Measurements from ENCODE around the gene PPP1R2B.
A peak's percentile ranks its signal among the peaks of the same experiment; 100 is the strongest.

The PPP1R2B gene

DNA sequence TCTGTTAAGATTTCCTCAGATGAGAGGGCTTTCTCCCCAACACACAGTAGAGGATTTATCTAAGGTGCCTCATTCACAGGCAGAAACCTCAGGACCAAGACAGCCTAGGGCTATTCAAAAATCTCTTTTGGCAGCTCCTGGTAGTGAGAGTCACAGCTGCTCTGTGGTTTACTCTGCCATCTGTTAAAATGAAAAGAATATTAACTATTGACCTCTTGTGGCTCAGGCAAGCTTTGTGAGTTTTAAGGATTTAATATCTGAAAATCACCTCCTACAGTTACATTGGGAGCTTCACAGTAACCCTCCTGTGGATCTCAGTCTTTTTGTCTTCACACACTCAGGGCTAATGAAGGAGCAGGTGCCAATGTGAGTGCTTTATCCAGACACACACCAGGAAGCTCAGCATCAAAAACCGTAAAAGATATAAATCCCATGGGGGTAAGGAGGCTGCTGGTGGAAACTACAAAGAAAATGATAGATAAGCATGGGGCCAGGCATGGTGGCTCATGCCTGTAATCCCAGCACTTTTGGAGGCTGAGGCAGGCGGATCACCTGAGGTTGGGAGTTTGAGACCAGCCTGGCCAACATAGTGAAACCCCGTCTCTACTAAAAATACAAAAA, 29.7 kb downstream of the PPP1R2B start:
- DNase-seq = peak; percentile 44

DNA sequence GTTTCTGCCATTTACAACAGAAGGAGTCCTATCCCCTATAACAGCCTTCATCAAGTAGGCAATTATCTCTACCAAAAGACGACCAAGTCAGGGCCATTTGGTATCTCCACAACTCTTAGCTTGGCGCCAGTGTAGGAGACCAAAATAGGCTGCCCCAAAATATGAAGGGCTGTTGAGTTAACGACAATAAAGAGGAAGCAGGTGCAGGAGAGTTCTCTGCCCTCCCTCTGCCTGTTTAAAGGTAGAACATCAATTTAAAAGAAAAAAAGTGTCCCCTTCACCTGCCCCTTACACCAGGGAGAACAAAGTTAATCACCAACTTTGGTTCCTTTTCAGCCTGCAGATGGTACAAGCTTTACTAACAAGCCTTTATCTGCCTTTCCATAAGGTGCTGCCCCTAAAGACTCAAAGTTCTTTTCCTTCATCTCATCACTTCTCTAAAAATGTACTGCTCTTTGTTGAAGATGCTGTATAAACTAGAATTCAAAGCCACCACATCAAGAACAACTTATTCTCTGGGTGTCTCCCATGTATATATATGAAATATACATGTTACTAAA, 33.3 kb downstream of the PPP1R2B start:
- DNase-seq = peak; percentile 19

DNA sequence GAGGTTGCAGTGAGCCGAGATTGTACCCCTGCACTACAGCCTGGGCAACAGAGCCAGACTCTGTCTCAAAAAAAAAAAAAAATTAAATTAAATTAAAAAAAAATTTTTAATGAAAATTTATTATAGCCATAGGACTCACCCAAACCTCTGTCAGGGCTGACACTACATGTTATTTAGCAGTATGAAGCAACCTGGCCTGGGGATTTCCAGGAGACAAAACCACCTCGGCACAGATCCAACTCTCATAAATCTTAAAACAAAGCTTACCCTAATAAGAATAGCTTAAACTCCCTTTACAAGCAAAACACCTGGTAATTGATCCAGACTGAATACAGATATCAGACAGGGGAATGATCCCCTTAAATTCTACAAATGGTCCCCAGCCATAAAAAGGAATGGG, 38.4 kb downstream of the PPP1R2B start:
- DNase-seq = peak; percentile 42

DNA sequence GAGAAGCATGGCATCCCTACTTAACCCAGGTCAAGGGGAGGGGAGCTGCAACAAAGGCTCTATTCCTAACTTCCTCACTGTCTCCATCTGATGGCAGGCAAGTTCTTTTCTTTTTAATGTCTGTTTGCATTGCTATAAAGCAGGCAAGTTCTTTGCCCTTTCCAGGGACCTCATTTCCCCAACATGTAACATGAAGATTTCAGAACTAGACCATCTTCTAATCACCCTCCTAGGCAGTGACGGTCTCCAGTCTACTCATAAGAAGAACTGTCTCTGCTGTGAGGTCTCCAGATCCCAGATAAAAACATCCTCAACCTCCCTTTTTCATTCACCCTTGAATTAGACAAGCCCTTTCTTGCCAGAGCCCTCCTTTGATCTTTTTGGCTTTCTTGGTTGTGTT, 42.1 kb downstream of the PPP1R2B start:
- DNase-seq = no peak

DNA sequence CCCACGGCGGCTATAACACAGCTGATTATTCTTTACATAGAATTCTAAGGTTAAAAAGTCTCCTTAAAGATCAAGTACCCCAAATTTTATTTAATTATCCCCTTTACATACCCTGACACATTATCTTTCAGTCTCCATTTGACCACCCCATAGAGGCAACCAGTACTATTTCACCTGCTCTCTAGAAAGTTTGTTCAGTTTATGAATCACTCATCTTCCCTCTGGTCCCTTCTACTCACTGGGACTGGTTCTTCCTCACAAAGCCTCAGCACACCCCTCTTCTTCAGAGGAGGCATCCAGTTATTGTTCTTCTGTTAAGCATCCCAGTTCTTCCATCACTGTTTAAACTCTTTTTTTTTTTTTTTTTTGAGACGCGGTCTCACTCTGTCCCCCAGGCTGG, 42.8 kb downstream of the PPP1R2B start:
- no peak for DNase-seq

DNA sequence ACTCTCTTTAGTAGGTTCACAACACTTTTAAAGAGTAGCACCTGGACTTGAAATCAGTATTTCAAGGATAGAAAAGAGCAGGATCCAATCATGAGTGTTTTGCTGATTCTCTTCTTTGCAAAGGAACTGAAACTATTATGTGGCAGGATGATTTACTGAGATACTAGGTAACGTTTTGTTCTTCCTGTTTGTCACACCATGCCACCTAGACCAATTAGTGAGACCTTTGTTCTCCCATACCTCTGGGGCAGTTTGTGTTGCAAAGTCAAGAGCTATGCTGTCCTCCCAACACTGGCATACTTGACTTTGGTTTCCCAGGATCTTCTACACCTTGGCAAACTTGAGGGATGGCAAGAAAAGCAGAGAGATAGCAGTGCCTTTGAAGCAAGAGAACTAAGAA, 43.4 kb downstream of the PPP1R2B start:
- DNase-seq = peak; percentile 35

DNA sequence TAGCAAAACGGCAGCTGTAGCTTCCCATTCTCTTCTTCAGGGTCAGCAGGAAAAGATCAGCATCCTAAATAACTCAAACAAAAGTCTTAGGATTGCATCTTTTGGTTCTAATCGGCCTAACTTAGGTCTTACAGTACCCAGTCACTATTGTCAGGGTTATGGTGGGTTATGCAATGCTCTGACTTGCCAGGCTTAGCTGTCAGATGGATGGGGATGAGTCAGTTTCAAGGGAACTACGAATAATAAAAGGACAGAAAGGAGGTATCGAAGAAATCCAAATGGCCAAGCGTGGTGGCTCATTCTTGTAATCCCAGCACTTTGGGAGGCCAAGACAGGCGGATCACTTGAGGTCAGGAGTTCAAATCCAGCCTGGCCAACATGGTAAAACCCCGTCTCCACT, 46.5 kb downstream of the PPP1R2B start:
- DNase-seq = no peak

All from RPMI8226 (cell line).